GM19099 (cell line): ENCODE measurements around the gene RLIM.

Experiments used
- POLR2A ChIP-seq: IDR thresholded peaks from 3 replicates; pipeline ENCODE4 v1.6.1; 2011; ENCODE audit warnings: low read depth; ENCODE audit not compliant: insufficient read length; ENCODE audit errors: extremely low read depth

RLIM gene, protein sequence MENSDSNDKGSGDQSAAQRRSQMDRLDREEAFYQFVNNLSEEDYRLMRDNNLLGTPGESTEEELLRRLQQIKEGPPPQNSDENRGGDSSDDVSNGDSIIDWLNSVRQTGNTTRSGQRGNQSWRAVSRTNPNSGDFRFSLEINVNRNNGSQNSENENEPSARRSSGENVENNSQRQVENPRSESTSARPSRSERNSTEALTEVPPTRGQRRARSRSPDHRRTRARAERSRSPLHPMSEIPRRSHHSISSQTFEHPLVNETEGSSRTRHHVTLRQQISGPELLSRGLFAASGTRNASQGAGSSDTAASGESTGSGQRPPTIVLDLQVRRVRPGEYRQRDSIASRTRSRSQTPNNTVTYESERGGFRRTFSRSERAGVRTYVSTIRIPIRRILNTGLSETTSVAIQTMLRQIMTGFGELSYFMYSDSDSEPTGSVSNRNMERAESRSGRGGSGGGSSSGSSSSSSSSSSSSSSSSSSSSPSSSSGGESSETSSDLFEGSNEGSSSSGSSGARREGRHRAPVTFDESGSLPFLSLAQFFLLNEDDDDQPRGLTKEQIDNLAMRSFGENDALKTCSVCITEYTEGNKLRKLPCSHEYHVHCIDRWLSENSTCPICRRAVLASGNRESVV

DNA sequence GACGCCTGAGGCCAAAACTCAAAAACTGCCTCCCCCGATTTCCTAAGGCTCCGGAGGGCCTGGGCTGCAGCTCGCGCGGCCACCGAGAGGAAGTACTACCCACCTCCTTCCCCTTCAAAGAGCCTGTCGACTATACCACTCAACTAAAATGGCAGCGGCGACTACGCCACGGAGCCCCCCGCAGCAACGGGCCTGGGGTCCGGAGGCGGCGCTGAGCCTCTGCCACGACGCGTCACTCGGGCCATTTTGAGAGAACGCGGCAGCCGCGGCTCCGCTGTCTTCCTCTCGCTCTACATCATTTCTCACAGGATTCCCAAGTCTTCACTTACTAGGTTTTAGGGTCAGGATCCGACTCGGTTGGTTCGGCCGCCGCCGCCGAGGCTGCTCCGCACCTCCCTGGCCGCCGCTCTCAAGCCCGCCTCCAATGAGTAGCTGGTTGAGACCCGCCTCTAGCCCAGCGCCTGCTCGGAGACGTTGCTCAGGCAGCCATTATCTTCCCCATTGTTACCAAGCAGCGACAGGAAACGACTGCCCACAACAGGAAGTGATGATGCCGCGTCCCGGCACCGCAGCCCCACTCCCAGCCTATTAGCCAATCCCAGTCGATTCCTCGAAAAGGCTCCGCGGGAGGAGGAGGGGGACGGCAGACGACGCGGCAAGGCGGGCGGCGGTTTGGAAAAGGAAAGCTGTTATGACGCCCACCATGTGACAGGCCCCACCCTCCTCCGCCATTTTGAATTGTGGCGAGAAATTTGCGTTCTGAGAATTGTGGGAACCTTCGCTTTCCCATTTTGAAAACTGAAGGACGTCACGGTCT lies at the start of gene RLIM:
TSS of gene RLIM (minus strand) at position 532 of the 817 bp plus-strand sequence. CDS start 18,647 bp downstream, outside the sequence.
- TF ChIP-seq POLR2A: peak; percentile 77

DNA sequence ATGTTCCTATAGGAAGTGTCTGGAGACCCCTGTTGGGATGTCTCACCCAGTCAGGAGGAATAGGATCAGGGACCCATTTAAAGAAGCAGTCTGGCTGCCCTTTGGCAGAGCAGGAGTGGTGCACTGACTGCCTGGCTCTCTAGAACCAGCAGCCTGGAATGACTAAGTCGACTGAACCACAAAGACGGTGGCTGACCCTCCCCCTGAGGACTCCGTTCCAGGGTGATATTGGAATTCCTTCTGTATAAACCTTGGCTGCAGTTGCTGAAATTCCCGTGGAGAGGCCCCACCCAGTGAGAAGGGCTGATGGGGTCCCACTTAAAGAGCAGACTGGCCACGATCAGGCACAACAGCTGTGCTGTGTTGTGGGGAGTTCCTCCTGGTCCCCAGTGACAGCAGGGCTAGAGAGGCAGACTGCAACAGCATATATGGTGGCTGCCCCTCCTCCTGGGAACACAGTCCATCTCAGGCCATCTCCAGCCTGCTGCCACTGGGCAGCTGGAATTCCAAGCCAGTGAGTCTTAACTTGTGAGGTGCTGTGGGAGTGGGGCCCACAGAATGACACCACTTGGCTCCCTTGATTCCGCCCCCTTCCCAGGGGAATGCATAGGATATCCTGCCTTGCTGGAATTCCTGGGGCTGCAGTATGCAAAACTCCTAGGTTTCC lies 41.8 kb upstream of the RLIM start:
- TF ChIP-seq POLR2A: no peak

DNA sequence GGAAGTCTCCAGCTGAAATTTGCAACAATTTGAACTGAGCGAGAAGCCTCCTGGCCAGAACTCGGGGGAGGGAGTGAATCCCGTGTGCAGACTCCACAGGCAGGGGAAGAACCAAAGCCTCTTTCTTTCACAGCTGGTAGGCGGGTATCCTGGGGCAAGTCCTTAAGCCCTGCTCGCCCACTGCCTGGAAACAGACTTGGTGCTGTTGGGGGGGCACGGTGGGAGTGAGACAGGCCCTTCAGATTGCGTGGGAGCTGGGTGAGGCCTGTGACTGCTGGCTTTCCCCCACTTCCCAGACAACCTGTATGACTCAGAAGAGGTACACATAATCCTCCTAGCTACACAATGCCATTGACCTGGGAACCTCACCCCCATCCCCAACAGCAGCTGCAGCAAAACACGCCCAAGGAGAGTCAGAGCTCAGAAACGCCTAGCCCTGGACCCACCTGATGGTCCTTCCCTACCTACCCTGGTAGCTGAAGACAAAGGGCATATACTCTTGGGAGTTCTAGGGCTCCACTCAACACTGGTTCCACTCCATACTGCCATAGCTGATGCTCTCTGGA lies 22.4 kb upstream of the RLIM start:
- TF ChIP-seq POLR2A: no peak

DNA sequence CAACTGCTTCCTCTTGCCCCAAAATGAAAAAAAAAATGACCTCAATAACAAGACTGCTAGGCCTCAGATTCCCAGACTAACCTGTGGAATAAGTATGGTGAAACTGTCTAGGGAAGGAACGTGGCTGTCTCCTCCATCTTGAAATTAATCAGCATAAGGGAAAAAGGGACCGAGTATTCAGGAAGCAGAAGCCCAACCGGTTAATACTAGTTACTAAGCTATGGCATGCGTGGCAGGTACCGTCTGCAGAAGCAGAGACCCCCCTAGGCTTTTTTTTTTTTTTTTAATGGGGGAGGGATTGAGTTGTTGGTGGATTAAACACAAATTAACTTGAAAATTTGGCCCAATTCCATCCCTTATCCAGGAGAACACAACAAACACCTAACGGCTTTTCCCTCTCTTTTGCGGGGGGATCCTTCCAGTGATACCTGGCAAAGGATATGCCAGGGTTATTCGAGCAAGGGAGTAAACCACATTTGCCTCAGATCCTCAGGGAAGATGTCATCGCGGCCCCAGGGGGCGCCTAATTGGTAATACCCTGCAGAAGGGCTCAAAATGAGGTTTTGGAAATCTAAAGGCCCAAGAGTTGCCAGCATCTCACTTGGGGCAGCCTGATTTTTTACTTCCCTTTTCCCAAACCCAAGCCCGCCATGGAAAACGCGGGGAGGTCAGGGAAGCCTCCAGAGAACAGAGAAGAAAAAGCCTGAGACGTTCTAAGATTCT lies 893 bp downstream of the RLIM start:
- TF ChIP-seq POLR2A: no peak

DNA sequence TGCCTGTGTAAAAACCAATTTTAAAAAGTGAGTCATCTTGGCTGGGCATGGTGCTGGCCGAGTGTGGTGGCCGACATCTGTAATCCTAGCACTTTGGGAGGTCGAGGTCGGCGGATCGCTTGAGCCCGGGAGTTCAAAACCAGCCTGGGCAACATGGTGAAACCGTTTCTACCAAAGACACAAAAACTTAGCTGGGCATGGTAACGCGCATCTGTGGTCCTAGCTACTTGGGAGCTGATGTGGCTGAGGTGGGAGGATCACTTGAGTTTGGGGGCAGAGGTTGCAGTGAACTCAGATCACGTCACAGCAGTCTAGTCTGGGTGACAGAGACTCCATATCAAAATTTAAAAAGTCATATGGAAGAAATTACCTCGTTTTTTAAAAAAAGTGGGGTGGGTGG lies 7.6 kb downstream of the RLIM start:
- TF ChIP-seq POLR2A: no peak

DNA sequence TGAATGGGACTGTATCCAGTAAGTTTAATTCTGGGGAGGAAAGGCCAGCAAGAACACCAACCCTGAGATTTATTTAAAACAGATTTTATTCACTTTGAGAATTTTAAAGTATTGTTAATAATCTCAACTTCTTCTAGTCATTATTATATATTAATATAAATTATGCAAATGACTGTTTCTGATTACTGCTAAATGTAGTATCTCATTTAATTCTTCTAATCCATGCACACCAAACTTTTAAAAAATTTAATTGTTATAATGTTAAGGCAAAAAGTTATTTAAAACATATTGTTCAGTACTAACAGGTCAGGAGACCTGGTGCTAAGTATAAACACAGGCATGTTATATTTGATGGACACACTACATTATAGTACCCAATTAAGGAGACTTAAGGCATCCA lies 8.1 kb downstream of the RLIM start:
- TF ChIP-seq POLR2A: no peak

DNA sequence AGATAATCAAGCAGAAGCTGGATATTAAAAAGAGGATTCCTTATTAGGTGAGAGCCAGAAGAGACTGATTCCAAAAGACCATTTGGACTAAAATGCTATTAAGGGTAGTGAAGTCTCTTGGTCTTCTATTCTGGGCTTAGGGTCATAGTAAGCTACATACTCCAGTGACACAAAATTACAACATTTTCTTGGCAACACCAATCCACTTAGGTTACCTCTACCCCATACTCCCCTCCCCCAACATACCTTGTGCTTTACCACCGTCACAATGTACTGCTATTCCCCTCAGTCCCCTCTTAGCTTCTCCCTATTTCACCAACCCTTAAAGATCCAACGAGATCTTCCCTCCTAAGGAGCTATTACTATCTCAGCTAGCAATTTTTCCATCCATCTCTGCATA lies 11.4 kb downstream of the RLIM start:
- no peak for TF ChIP-seq POLR2A

DNA sequence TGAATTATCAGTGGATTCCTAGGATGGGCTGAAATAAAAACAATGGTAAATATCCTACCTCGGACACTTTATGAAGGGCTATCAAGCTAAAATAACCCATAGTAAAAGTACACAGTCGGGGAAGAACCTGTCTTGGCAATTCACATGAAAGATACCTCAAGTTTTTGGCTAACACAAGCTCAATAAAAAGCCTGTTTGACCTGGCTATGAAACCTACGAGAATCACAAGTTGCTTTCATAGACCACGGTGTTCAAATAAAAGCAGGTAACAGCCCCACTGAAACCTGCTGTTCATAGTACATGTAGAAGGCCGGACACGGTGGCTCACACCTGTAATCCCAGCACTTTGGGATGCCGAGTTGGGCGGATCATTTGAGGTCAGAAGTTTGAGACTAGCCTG lies 12.3 kb downstream of the RLIM start:
- TF ChIP-seq POLR2A: no peak

DNA sequence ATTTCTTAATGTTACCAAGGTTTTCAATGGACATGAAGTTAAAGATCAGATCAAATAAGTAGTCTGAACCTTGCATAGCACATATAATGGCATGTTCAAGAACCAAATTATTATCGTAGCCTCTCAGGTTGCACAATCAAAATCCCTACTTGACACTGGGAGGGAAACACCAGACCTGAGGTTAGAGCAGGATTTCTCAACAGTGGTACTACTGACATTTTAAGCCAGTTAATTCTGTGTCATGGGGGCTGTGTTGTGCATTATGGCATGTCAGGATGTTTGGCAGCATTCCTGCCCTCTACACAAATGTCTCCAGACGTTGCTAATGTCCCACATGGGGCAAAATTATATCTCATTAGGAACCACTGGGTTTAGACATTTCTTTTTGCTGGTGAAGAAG lies 20.8 kb downstream of the RLIM start:
- no peak for TF ChIP-seq POLR2A

DNA sequence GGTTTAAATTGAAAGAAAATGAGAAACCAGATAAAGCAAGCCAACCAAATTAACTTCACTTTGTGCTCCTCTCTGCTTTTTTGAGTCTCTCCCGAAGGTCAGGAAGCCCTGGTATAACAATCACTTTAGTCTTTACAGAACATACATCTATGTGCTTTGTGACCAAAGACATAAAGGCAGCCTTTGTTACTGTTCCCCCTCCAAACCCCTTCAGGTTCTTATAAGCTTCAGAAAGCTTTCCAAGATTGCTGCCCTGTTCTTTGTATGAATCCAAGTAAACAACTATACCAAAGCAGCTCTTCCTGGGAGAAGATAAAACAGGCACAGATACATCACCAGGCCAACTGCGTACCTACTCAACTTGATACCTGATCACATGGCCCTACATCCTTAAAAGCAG lies 28.7 kb downstream of the RLIM start:
- no peak for TF ChIP-seq POLR2A

DNA sequence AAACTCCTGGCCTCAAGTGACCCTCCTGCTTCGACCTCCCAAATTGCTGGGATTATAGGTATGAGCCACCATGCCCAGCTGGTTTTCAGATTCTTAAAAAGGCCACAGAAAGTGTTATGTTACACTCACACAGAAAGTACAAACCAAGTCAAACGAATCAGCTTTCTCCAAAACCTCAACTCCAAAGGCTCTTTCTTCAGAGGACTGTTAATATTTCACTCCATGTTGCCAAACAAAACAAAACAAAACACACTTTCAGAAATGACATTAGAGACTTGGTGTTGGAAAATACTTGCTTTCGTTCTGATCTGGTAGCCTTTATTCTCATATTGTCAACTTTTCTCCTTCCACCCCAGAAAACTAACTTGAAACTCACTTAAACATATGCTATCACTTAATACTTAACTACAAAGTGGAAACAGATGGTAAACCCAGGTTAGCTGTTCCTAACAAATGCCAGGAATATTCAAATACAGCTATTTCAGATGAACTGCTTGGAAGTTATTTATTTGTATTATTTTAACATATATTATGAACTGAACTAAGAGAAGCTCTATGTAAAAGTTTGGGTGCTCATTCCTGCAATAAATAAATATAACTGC lies 34.7 kb downstream of the RLIM start:
- no peak for TF ChIP-seq POLR2A

DNA sequence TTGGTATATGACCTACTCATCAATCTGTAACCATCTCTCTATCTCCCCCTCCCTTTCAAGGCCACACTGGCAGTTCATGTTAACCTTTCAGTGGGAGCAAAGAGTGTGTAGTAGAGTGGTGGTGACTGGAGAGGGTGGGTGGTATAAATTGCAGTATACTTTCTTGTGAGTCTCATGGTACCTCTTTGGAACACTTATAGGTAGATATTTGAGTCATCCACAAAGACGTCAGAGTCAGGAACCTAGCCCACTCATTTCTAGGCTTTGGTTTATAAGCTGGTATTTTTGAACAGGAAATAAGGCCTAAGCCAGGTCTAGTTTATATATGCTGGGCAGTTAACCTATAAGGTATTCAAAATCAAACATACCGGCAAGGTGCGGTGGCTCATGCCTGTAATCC lies 36.3 kb downstream of the RLIM start:
- no peak for TF ChIP-seq POLR2A

DNA sequence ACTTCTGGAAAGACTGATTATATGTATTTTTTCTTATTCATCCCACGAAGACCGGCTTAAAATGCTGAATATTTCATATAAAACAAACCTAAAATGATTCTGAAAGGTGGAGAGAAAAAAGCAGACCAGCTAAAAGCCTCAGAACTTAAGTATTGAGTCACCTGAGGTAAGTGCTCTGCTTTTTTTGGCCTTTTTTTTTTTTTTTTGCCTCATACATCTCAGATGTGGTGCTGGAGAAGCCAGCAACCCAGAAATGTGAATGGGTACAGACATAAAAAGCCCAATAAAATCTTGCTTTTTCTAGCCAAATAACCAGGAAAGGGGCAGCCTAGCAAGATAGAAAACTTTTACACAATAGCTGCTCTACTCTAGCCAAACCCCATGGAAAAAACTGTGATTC lies 57.0 kb downstream of the RLIM start:
- TF ChIP-seq POLR2A: no peak

DNA sequence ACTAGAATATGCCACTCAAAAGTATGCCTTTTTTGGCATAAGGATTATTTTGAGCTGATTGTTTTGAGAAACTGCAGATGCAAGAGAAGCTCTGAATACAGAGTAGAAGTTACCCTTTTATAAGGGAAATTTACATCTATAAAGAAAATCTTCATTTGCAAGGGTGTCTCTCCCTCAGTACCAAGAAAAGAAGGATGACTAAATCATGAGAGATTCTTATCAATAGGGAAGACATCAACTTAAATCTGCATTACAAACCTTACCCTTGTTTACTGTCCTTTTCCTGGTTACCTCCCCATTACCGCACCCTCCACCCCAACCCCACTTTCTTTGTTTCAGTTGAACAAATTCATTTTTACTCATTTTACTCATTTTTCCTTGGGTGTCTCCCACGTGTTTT lies 62.5 kb downstream of the RLIM start:
- no peak for TF ChIP-seq POLR2A
